ENCODE results near the gene CNTNAP2.
A peak's percentile ranks its signal among the peaks of the same experiment; 100 is the strongest.
"Not testable (repeated sequence)": the region's sequence is repeated elsewhere in the genome, so short reads cannot be mapped to it uniquely, and the experiment has no call there.

Gene CNTNAP2

DNA sequence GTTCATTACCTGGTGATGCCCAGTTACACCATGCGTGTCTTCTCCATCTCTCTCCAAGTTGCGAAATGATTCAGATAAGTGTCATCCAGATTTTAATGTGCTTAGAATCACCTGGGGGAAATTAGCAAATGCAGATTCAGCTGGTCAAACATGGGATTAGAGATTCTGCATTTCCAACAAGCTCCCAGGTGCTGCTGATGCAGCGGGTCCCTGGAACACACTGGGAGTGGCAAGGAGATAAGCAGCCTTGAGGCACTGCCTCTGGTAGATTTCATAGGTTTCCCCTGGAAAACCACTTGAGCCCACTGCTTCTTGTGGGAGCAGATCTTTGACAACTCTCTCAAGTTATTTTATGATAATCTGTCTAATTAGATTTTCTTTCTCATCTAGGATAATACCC, 2278.0 kb downstream of the CNTNAP2 start:
- DNase-seq: no peak

- no peak for DNase-seq
Measured at GRCh38 chr7:148395352-148395811, 2278.8 kb downstream of the CNTNAP2 start.

DNA sequence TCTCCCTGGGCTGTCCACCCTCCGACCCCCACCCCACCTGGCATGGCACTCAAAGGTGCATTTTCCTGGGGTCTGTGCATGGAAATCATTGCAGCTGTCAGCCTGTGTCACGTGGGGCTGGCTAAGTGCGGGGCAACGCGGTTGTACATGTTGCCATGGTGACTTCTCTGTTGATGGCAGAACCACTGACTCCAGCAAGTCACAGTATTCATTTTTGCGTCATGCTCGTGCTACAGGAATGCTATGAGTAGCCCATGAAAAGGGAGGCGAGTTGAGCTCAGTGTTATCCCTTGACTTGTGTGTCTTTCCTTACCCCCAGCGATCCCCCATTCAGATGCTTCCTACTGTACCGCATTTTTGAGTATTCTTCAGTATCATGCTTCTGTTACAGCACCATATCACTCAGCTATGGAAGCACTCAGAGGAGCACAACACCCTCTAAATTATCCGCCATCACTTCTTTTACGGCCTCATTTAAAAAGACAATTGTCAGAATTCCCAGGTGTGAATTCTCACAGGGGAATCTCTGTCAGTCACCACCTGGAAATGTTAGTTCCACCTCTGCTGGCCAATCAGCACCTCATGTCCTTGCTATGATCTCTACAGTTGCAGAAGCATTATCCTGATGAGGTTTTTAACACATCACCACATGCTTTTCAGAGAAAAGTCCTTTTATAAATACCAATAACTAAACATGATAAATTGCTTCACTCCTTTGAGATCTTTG, 2279.6 kb downstream of the CNTNAP2 start:
- DNase-seq: no peak

DNA sequence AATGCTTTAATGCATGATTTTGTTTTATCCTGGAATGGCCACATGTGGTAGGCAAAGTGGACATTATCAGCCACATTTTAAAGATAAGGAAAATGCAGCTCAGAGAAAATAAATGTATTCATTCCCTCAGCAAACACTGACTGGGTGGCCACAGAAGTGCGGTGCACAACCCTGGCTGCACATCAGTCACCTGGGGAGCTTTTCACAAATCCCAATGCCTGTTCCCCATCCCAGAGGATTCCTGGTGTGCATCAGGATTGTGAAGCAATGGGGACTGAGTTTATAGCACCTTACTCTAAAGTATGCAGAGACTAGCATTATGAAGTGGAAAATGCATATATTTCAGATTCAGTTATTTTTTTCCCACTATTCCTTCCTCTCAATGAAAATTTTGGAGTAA, 2280.5 kb downstream of the CNTNAP2 start:
- DNase-seq: no peak

GRCh38 chr7:148397551-148397950, 2280.9 kb downstream of the CNTNAP2 start:
- no peak for DNase-seq

GRCh38 chr7:148397985-148398384, 2281.4 kb downstream of the CNTNAP2 start:
- DNase-seq: no peak

DNA sequence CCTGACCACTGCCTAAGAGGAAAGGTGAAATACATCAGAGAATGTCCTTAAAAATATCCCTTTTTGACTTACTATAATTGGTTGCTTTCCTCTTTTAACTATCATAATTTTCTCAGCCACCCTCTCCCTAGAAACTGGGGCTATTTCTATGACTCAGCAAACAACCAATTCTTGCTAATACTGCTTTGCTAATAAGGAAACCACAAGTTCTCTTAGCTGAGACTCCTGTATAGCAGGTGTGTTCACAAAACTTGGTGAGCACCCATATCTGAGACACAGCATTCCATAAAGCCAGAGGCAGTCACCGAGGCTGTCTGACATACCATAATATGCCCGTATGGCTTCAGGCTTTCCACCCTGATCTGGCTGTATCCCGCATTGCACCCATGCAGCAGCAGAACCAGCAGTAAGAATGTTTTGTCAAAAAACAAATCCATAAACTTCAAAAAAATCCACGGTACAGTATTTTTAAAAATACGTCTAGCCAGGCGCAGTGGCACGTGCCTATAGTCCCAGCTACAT, 2282.3 kb downstream of the CNTNAP2 start:
- DNase-seq: no peak

DNA sequence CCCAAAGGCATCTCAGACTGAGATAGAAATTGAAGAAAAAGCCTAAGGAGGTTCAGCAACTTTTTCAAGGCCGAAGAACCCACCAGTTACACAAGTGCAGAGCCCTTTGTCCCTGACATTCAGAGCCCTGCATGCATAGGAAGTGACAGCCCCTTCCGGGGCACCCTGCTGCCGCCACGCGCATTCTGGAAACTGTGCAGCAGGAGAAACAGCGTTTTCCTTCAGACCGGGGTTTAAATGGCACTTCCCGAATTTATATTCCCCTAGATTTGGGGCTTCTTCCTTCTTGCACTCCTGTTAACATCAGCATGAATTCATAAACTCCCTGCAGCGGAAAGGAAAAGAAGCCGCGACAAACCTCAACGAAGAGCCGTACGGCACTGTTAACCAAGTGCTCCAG, 2283.5 kb downstream of the CNTNAP2 start:
- DNase-seq: no peak

GRCh38 chr7:148402159-148402558, 2285.6 kb downstream of the CNTNAP2 start:
- no peak for DNase-seq

GRCh38 chr7:148403466-148403993, 2286.9 kb downstream of the CNTNAP2 start:
- DNase-seq: no peak

GRCh38 chr7:148408307-148408706, 2291.7 kb downstream of the CNTNAP2 start:
- no peak for DNase-seq

GRCh38 chr7:148410905-148411304, 2294.3 kb downstream of the CNTNAP2 start:
- DNase-seq: no peak

- DNase-seq: no peak
Measured at GRCh38 chr7:148412691-148413090, 2296.1 kb downstream of the CNTNAP2 start.

DNA sequence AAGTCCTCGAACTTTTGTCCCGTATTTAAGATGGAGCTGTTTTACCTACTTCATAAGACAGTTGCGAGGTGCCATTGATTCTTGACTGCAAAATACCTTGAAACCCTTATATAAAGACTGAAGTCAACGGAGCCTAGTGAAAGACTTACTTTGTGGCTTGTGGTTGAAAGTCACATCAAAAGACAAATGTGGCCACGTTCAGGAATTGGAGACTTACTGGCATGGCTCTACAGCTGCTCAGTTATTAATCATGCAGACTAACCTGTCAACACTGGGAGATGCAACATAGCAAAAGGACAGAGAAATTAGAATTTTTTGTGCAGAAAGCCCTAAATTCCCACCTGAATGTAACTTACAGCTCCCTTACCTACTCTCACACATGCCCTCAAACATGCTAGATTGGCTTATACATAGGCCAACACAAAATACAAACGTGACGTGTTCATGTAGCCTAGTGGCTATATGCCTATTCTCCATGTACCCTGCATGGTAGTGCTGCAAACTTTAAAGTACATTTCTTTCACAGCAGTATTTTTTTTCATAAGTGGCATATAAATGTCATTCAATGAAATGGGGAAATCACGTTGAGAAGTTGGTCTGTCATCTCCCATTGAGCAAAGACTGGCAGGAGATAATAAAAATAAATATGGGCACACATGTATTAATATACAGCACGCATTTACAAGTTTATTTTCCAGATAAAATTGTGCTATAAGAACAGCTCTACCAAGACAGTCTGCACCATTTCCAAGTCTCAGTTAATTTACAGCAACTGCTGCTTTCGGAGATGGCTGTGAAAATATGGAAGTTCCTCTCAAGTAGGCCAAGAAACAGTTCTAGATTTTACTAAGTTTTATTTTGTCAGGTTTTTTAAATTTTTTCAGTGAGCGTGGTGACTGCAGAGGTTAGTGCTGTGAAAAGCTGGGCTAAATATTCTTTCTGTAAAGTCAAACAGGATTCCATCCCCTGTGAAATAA, 2303.5 kb downstream of the CNTNAP2 start:
- peak in 1 of 5 donors; percentile 44 for DNase-seq

- DNase-seq: no peak
Measured at GRCh38 chr7:148422030-148422429, 2305.4 kb downstream of the CNTNAP2 start.

DNA sequence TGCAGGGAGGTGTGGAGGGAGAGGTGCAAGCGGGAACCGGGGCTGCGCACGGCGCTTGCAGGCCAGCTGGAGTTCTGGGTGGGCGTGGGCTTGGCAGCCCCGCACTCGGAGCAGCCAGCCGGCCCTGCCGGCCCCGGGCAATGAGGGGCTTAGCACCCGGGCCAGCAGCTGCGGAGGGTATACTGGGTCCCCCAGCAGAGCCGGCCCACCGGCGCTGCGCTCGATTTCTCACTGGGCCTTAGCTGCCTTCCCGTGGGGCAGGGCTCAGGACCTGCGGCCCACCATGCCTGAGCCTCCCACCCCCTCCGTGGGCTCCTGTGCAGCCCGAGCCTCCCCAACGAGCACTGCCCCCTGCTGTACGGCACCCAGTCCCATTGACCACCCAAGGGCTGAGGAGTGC, 2309.8 kb downstream of the CNTNAP2 start:
- DNase-seq: not testable (repeated sequence)

DNA sequence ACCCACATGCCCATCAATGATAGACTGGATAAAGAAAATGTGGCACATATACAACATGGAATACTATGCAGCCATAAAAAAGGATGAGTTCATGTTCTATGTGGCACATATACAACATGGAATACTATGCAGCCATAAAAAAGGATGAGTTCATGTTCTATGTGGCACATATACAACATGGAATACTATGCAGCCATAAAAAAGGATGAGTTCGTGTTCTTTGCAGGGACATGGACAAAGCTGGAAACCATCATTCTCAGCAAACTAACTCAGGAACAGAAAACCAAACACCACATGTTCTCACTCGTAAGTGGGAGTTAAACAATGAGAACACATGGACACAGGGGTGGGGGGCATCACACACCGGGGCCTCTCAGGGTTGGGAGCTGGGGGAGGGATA, 2314.1 kb downstream of the CNTNAP2 start:
- not testable (repeated sequence) for DNase-seq

- no peak for DNase-seq
Measured at GRCh38 chr7:148433521-148434180, 2317.1 kb downstream of the CNTNAP2 start.

- DNase-seq: no peak
Measured at GRCh38 chr7:148434181-148434757, 2317.7 kb downstream of the CNTNAP2 start.

GRCh38 chr7:148434887-148435286, 2318.3 kb downstream of the CNTNAP2 start:
- DNase-seq: no peak

DNA sequence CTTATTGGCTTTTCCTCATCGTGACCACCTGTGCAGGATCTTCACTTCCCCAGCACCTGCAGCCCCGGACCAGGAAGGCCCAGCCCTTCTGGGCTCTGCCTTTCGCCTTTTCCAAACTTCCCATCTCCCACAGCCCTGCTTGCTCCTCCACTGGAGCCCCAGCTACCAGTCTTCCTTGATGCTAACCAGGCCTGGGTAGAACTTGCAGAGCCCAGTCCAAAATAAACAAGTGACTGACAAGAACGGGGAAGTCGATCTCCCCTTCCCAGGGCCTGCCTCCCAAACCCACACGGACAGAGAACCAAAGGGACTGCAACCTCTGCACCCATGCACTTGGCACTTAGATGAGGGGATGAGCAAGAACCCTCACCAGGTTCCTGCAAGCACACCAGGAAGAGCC, 2319.1 kb downstream of the CNTNAP2 start:
- no peak for DNase-seq

DNA sequence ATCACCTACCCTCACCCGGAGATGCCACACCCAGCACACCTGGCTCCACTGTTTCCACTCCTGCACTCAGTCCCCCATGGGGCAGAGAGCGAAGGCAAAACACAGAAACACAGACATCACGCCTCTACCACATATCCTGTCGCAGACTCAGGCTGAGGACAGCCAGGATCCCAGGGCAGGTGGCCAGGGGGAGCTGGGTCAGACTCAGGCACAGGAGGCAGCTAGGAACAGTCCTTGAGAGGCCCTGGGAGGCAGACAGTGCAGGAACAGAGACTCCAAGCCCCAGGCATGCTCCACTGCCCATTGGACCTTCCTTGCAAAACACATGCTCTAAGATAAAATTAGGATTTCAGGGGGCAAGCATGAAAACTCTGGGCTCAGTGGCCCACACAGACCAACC, 2319.5 kb downstream of the CNTNAP2 start:
- no peak for DNase-seq
